Uterus (tissue), 2 donors: Measurements from ENCODE around the gene MYOG.

Source experiments
- CTCF ChIP-seq, 4 experiments: fragments of 200-600 bp in 2 of 4; fragments of 450-650 bp in 2 of 4; sonication (generic) in 2 of 4; IDR thresholded peaks; one replicate each; pipeline ENCODE4 v1.5.1; 2016 to 2019; ENCODE audit warnings: antibody characterized with exemption in 4 of 4, mild to moderate bottlenecking in 2 of 4, moderate library complexity in 1 of 4
- POLR2A ChIP-seq, 2 donors: fragments of 450-650 bp; IDR thresholded peaks; one replicate each; pipeline ENCODE4 v1.6.1; 2016; ENCODE audit warnings: antibody characterized with exemption in 2 of 2, mild to moderate bottlenecking in 1 of 2, moderate library complexity in 1 of 2

GRCh38 chr1:203040513-203041275, 45.1 kb downstream of the MYOG start:
- TF ChIP-seq CTCF (IDR thresholded peaks at IDR 0.05) (no peak), POLR2A (IDR thresholded peaks at IDR 0.05) (no peak)
